H1 (cell line): ENCODE measurements around the gene MAP7D1. TPM values are rescaled to one million over a fixed set of nuclear protein-coding genes. Genes with fewer than 3 reads are reported as not detected.

Source experiments
- CTCF ChIA-PET: fragments of 300-600 bp; sonication (Branson Sonifier 250); formaldehyde crosslinking; loops from one replicate; lab custom pipeline; 2021; ENCODE audit not compliant: partially characterized antibody; lab: Charles Lee
- POLR2A ChIA-PET: fragments of 300-600 bp; sonication (Branson Sonifier 250); formaldehyde crosslinking; loops from one replicate; lab custom pipeline; 2021; ENCODE audit warnings: inconsistent platforms; ENCODE audit not compliant: partially characterized antibody; lab: Charles Lee
- DNase-seq, 2 experiments: peaks; one replicate each; pipeline versions ENCODE4 v3.0.0 to v3.0.0-alpha.2; 2010 to 2022; ENCODE audit warnings: low spot score in 2 of 2, low read depth in 1 of 2, mixed read lengths in 1 of 2
- FAIRE-seq: peaks from 2 replicates; lab custom pipeline; 2011; peaks lifted over from hg19 to GRCh38; lab: Jason Lieb, UNC
- H2AFZ ChIP-seq: 2 replicates; pipeline ENCODE4 v1.8.1; 2012; ENCODE audit warnings: low read length, inconsistent platforms
- H2AK5ac ChIP-seq: 2 replicates; pipeline ENCODE4 v1.6.1; 2013; ENCODE audit warnings: low read depth, low read length
- H2BK120ac ChIP-seq: replicated peaks from 2 replicates; pipeline ENCODE3; 2013; ENCODE audit warnings: low read depth, low read length, inconsistent platforms
- H2BK12ac ChIP-seq: 2 replicates; pipeline ENCODE4 v1.6.1; 2013; ENCODE audit warnings: low read depth, low read length
- H2BK15ac ChIP-seq: 2 replicates; pipeline ENCODE4 v1.6.1; 2013; ENCODE audit warnings: low read length
- H2BK20ac ChIP-seq: 2 replicates; pipeline ENCODE4 v1.6.1; 2013; ENCODE audit warnings: low read length
- H2BK5ac ChIP-seq: 2 replicates; pipeline ENCODE4 v1.6.1; 2013; ENCODE audit warnings: low read depth, low read length
- H3K14ac ChIP-seq: 2 replicates; pipeline ENCODE4 v1.6.1; 2013; ENCODE audit warnings: inconsistent platforms; ENCODE audit not compliant: insufficient read length
- H3K18ac ChIP-seq: 2 replicates; pipeline ENCODE4 v1.6.1; 2013; ENCODE audit warnings: low read length; ENCODE audit errors: extremely low read depth
- H3K23ac ChIP-seq: 2 replicates; pipeline ENCODE4 v1.6.1; 2013; ENCODE audit warnings: inconsistent platforms; ENCODE audit not compliant: insufficient read length
- H3K23me2 ChIP-seq: 2 replicates; pipeline ENCODE4 v1.6.1; 2013; ENCODE audit warnings: low read depth, low read length
- H3K27ac ChIP-seq: 2 replicates; pipeline ENCODE4 v1.6.1; 2011; ENCODE audit warnings: low read depth, low read length, inconsistent platforms
- H3K27me3 ChIP-seq, 4 experiments: replicated peaks in 1 of 4; 1 replicate in 1 of 4; 2 replicates in 3 of 4; pipeline versions ENCODE4 v1.6.1 to v1.8.1; 2011 to 2013; ENCODE audit warnings: low read length in 3 of 4, mild to moderate bottlenecking in 3 of 4, inconsistent platforms in 2 of 4, mixed read lengths in 2 of 4, moderate library complexity in 1 of 4; ENCODE audit not compliant: control insufficient read depth in 3 of 4, insufficient read depth in 3 of 4; ENCODE audit errors: extremely low read depth in 1 of 4
- H3K36me3 ChIP-seq, 4 experiments: 2 replicates each; pipeline versions ENCODE4 v1.6.1 to v1.8.1; 2011 to 2013; ENCODE audit warnings: mild to moderate bottlenecking in 4 of 4, low read length in 3 of 4, moderate library complexity in 2 of 4, control low read depth in 1 of 4, inconsistent platforms in 1 of 4; ENCODE audit not compliant: insufficient read depth in 4 of 4, control insufficient read depth in 2 of 4
- H3K4ac ChIP-seq: replicated peaks from 2 replicates; pipeline ENCODE3; 2013; ENCODE audit warnings: low read length, low read depth, mixed read lengths, inconsistent platforms; ENCODE audit not compliant: insufficient read length
- H3K4me1 ChIP-seq, 4 experiments: replicated peaks in 1 of 4; 1 replicate in 1 of 4; 2 replicates in 3 of 4; pipeline versions ENCODE4 v1.6.1 to v1.8.1; 2011 to 2013; ENCODE audit warnings: low read length in 3 of 4, inconsistent platforms in 2 of 4, mixed read lengths in 1 of 4; ENCODE audit not compliant: insufficient read depth in 4 of 4, control insufficient read depth in 3 of 4
- H3K4me2 ChIP-seq, 2 experiments: 2 replicates each; pipeline versions ENCODE4 v1.6.1 to v1.8.1; 2011 to 2013; ENCODE audit warnings: low read depth in 2 of 2, low read length in 2 of 2, control low read depth in 1 of 2, inconsistent platforms in 1 of 2, mild to moderate bottlenecking in 1 of 2; ENCODE audit not compliant: insufficient read depth in 1 of 2
- H3K4me3 ChIP-seq, 4 experiments: fragments of 200-600, 300-600 bp in 1 of 4; sonication (generic), shearing (Covaris generic), sonication (Bioruptor Twin) in 1 of 4; 2 replicates each; pipeline versions ENCODE4 v1.5.1 to v1.8.1; 2011 to 2016; ENCODE audit warnings: low read length in 4 of 4, low read depth in 3 of 4, control low read depth in 2 of 4, inconsistent platforms in 2 of 4, mild to moderate bottlenecking in 2 of 4, mixed read lengths in 1 of 4, moderate library complexity in 1 of 4; ENCODE audit not compliant: insufficient read depth in 2 of 4; ENCODE audit errors: extremely low read depth in 1 of 4
- H3K56ac ChIP-seq: replicated peaks from 2 replicates; pipeline ENCODE3; 2013; ENCODE audit warnings: low read depth, mild to moderate bottlenecking, mixed read lengths, low read length, inconsistent platforms; ENCODE audit not compliant: insufficient read length
- H3K79me1 ChIP-seq: 2 replicates; pipeline ENCODE4 v1.6.1; 2013; ENCODE audit warnings: low read depth, low read length, control low read depth
- H3K79me2 ChIP-seq, 2 experiments: 2 replicates each; pipeline versions ENCODE4 v1.6.1 to v1.8.1; 2012 to 2013; ENCODE audit warnings: low read length in 2 of 2, mild to moderate bottlenecking in 2 of 2, inconsistent platforms in 1 of 2; ENCODE audit not compliant: insufficient read depth in 2 of 2, control insufficient read depth in 1 of 2
- H3K9ac ChIP-seq, 4 experiments: replicated peaks in 1 of 4; 1 replicate in 1 of 4; 2 replicates in 3 of 4; pipeline versions ENCODE4 v1.6.1 to v1.8.1; 2011 to 2013; ENCODE audit warnings: low read depth in 3 of 4, low read length in 3 of 4, control low read depth in 2 of 4, mild to moderate bottlenecking in 2 of 4, moderate library complexity in 2 of 4, inconsistent platforms in 1 of 4; ENCODE audit errors: extremely low read depth in 1 of 4
- H3K9me3 ChIP-seq, 2 experiments: 2 replicates each; pipeline versions ENCODE4 v1.6.1 to v1.8.1; 2012 to 2013; ENCODE audit warnings: mild to moderate bottlenecking in 2 of 2, moderate library complexity in 2 of 2, control low read depth in 1 of 2, inconsistent platforms in 1 of 2, low read depth in 1 of 2, low read length in 1 of 2, mixed read lengths in 1 of 2; ENCODE audit not compliant: insufficient read depth in 2 of 2
- H4K20me1 ChIP-seq, 2 experiments: replicated peaks in 1 of 2; 2 replicates each; pipeline versions ENCODE3 to v1.8.1; 2011 to 2013; ENCODE audit warnings: inconsistent platforms in 2 of 2, low read length in 2 of 2, mild to moderate bottlenecking in 1 of 2; ENCODE audit not compliant: insufficient read depth in 2 of 2, control insufficient read depth in 1 of 2
- H4K5ac ChIP-seq: 2 replicates; pipeline ENCODE4 v1.6.1; 2013; ENCODE audit warnings: low read length, low read depth, mixed read lengths, inconsistent platforms; ENCODE audit not compliant: insufficient read length
- H4K8ac ChIP-seq: 2 replicates; pipeline ENCODE4 v1.8.0; 2013; ENCODE audit warnings: mild to moderate bottlenecking, moderate library complexity, low read length, inconsistent platforms; ENCODE audit not compliant: insufficient read depth; ENCODE audit errors: extremely low read depth
- H4K91ac ChIP-seq: replicated peaks from 2 replicates; pipeline ENCODE3; 2013; ENCODE audit warnings: low read length, mixed read lengths, inconsistent platforms; ENCODE audit not compliant: insufficient read length
- POU5F1 ChIP-seq: IDR thresholded peaks from 2 replicates; pipeline ENCODE4 v1.6.1; 2011; ENCODE audit warnings: low read depth, mild to moderate bottlenecking, low read length, moderate library complexity
- TEAD4 ChIP-seq: IDR thresholded peaks from 2 replicates; pipeline ENCODE4 v1.6.1; 2012; ENCODE audit warnings: low read depth, low read length, inconsistent platforms, mixed read lengths
- WGBS, 2 experiments: shearing (Covaris generic) in 1 of 2; methylation state at CpG; one replicate each; pipeline versions ENCODE4 v1.1.6 to v1.1.7; 2013 to 2015; ENCODE audit warnings: low lambda C conversion rate in 2 of 2, mixed read lengths in 2 of 2, inconsistent platforms in 1 of 2, low coverage in 1 of 2, missing lambda C conversion rate in 1 of 2; ENCODE audit not compliant: insufficient replicate concordance in 2 of 2, insufficient coverage in 1 of 2, insufficient read length in 1 of 2; ENCODE audit errors: extremely low coverage in 1 of 2, missing lambda C conversion rate in 1 of 2; 5-methylcytosine and 5-hydroxymethylcytosine counted together
- polyA plus RNA-seq, 7 experiments: library from polyadenylated mRNA; depleted of rRNA in 3 of 7; stranded (reverse) in 5 of 7; unstranded in 2 of 7; fragments of >200 nt in 5 of 7; fragments of 200-250 nt in 2 of 7; gene quantifications; 1 replicate in 5 of 7; 2 replicates in 1 of 7; 4 replicates in 1 of 7; pipeline versions ENCODE4 v1.2.1 to v1.2.3, GENCODE V29; 2011 to 2013; ENCODE audit warnings: missing spikeins in 2 of 7, mixed read lengths in 2 of 7
- total RNA-seq: library from RNA; stranded (reverse); fragmentation: NEBNext Ultra II Directional; extraction: Animal tissue kit (Norgen Biotek cat#: 25700); gene quantifications from 2 replicates; pipeline ENCODE4 v1.2.1, GENCODE V29; 2021

The MAP7D1 gene
- total and polyA plus RNA-seq, 2 of the 8 experiments (the other 6 are each of a cell fraction or from before 2014, with no cell fraction given) = 18.2 to 52.4 TPM

- no peaks in the 10 kb centered on the region for H3K36me3 ChIP-seq
- TF ChIP-seq TEAD4 (peak; percentile 39; the same call in 1 of the 2 replicates), POU5F1 (no peak)
- peak overlapping the region; percentile 0; the same call in 1 of the 2 replicates for H4K8ac ChIP-seq
- no peak for DNase-seq
- H4K5ac ChIP-seq = no peak overlapping the region
- no peak overlapping the region for H2BK15ac ChIP-seq
- H3K79me1 ChIP-seq = no peaks in the 10 kb centered on the region
- H3K4ac ChIP-seq = no peak overlapping the region
- H2BK5ac ChIP-seq = no peak overlapping the region
- no peak overlapping the region for H2BK12ac ChIP-seq
- H2AK5ac ChIP-seq = no peak overlapping the region
- POLR2A ChIA-PET = interaction anchor here (0.9 to 1.1 kb wide), 2 partner anchors 8 to 13 kb away, joined by 3 read pairs; no protein-coding TSS in a partner anchor
- no peaks in the 10 kb centered on the region for H4K20me1 ChIP-seq
- FAIRE-seq = no peak
- H3K56ac ChIP-seq = no peak overlapping the region
- H2BK120ac ChIP-seq = no peak overlapping the region
- peaks cover 5 to 16% (median 13%) of the 10 kb centered on the region in 4 experiments; a peak in 6 of 7 replicates for H3K27me3 ChIP-seq
- H3K9ac ChIP-seq = no peak overlapping the region
- no peaks in the 10 kb centered on the region; the same call in 1 of the 2 replicates for H3K23me2 ChIP-seq
- CTCF ChIA-PET = interaction anchor here (1.0 to 32.6 kb wide), 9 partner anchors 8 to 97 kb away, joined by 3 to 738 read pairs (median 14); partner anchors contain the start of gene TRAPPC3
- H3K18ac ChIP-seq = no peak overlapping the region
- H3K4me1 ChIP-seq = peaks cover 0 to 10% (median 5%) of the 10 kb centered on the region in 4 experiments; a peak in 5 of 7 replicates
- H3K9me3 ChIP-seq = no peaks in the 10 kb centered on the region
- no peak overlapping the region for H3K4me2 ChIP-seq
- no peak overlapping the region for H4K91ac ChIP-seq
- WGBS, 2 experiments = 68% methylated on average over 9 of the region's 9 CpGs; no CpG with 5 or more reads in 1 of the 2 experiments
- no peak overlapping the region for H3K23ac ChIP-seq
- no peaks in the 10 kb centered on the region for H3K79me2 ChIP-seq
- no peak overlapping the region for H2BK20ac ChIP-seq
- no peak overlapping the region for H2AFZ ChIP-seq
- no peak overlapping the region for H3K27ac ChIP-seq
- H3K14ac ChIP-seq = no peak overlapping the region
- H3K4me3 ChIP-seq = no peak overlapping the region
Observed at GRCh38 chr1:36119456-36119855, 36.5 kb upstream of the MAP7D1 start.
